ENCODE results near the gene ZNF470.

Gene ZNF470

DNA sequence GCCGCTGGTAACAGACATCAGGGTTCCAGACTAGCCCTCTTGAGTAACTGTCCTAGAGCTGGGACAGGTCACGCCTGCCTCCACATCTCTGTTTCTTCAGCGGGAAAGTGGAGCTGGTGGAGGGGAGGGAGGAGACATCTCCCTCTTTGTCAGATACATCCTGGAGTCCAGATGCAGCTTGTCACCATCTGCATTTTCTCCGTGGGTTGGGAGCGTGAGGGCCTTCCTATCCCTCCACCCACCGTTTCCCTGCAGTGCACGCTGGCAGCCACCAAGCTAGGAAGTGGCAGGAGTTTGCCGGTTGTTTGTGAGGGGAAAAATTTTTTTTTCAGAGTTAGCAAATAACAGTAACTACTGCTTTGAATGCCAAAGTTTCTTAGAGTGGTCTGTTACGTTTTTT, 55.7 kb downstream of the ZNF470 start:
- H3K27ac ChIP-seq = no peak overlapping the region
- TF ChIP-seq CTCF (conservative IDR thresholded peaks at IDR 0.05) = no peak
- TF ChIP-seq ZFX (IDR thresholded peaks at IDR 0.05) = no peak

GRCh38 chr19:56625708-56626107, 58.4 kb downstream of the ZNF470 start:
- H3K27ac ChIP-seq = no peak overlapping the region
- TF ChIP-seq ZFX (IDR thresholded peaks at IDR 0.05) (no peak), CTCF (conservative IDR thresholded peaks at IDR 0.05) (no peak)

- TF ChIP-seq CTCF (conservative IDR thresholded peaks at IDR 0.05) = no peak
- no peak for TF ChIP-seq ZFX (IDR thresholded peaks at IDR 0.05)
- no peak overlapping the region for H3K27ac ChIP-seq
Measured at GRCh38 chr19:56633021-56633420, 65.8 kb downstream of the ZNF470 start.

DNA sequence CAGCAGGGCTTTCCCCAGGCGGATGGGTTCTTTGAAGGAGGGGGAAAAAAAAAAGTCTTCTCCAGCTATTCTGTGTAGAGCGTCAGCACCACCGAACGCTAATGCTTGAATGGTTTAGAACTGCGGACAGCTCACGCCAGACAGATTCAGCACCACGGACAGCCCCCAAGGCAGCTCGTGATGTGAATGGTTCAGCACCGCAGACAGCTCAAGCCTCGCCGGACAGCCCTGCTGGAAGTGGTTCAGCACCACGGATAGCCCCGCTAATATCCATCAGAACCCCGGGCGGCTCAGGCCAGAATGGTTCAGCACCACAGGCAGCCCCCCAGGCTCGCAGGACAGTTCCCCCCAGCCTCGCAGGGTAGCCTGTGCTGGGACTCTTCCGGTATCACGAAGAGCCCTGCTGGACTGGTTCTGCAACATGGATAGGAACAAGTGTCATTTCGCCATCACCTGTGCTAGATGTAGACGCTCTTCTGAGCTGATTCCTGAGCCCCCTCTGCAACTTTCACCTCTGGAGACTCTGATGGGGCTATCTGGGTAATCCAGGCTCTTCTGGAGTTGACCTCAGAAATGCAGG, 70.8 kb downstream of the ZNF470 start:
- no peak overlapping the region for H3K27ac ChIP-seq
- TF ChIP-seq CTCF (conservative IDR thresholded peaks at IDR 0.05) = no peak
- TF ChIP-seq ZFX (IDR thresholded peaks at IDR 0.05) = no peak

Data from C4-2B (cell line).